ENCODE data around the gene ADGRL1.

GRCh38 chr19:14158276-14159023, 47.5 kb downstream of the ADGRL1 start:
- TF ChIP-seq CTCF (IDR thresholded peaks at IDR 0.05; ENCODE audit: low read depth, low read length, missing input control) (no peak), RAD21 (IDR thresholded peaks at IDR 0.05) (no peak), YY1 (IDR thresholded peaks at IDR 0.05) (no peak), MAX (IDR thresholded peaks at IDR 0.05) (no peak), REST (IDR thresholded peaks at IDR 0.05) (no peak), ATF3 (IDR thresholded peaks at IDR 0.05) (no peak), GABPA (IDR thresholded peaks at IDR 0.05 in 1 of 2, conservative IDR thresholded peaks at IDR 0.05 in 1 of 2) (no peak)
